Measurements from ENCODE around the gene ZNF700. TPM values are rescaled to one million over a fixed set of nuclear protein-coding genes. Genes with fewer than 3 reads are reported as not detected.

The ZNF700 gene
- total RNA-seq, 1 experiment from 2014 or later: 9.3 TPM

Other genes starting within 250 kb of the ZNF700 start
- gene ZNF823, start 186.2 kb upstream of the ZNF700 start, total RNA-seq (2021; ENCODE audit: unreplicated experiment): 4.7 TPM
- 1.1 TPM for gene ZNF441, start 158.1 kb upstream of the ZNF700 start, total RNA-seq (2021; ENCODE audit: unreplicated experiment)
- not detected for gene ZNF491, start 126.6 kb upstream of the ZNF700 start, total RNA-seq (2021; ENCODE audit: unreplicated experiment)
- 11.4 TPM for gene ZNF440, start 110.8 kb upstream of the ZNF700 start, total RNA-seq (2021; ENCODE audit: unreplicated experiment)
- gene ZNF439, start 76.4 kb upstream of the ZNF700 start, total RNA-seq (2021; ENCODE audit: unreplicated experiment): not detected
- gene ZNF69, start 37.3 kb upstream of the ZNF700 start, total RNA-seq (2021; ENCODE audit: unreplicated experiment): not detected
- gene ZNF763, start 39.9 kb downstream of the ZNF700 start, total RNA-seq (2021; ENCODE audit: unreplicated experiment): not detected
- not detected for gene ZNF433, start 110.6 kb downstream of the ZNF700 start, total RNA-seq (2021; ENCODE audit: unreplicated experiment)
- gene ZNF878, start 127.9 kb downstream of the ZNF700 start, total RNA-seq (2021; ENCODE audit: unreplicated experiment): not detected
- gene ZNF844, start 139.6 kb downstream of the ZNF700 start, total RNA-seq (2021; ENCODE audit: unreplicated experiment): not detected
- 1.0 TPM for gene ZNF20, start 215.2 kb downstream of the ZNF700 start, total RNA-seq (2021; ENCODE audit: unreplicated experiment)
- gene ZNF625, start 231.6 kb downstream of the ZNF700 start, total RNA-seq (2021; ENCODE audit: unreplicated experiment): not detected
- 4.0 TPM for gene ZNF136, start 238.0 kb downstream of the ZNF700 start, total RNA-seq (2021; ENCODE audit: unreplicated experiment)